HEK293 (cell line): ENCODE data around the gene KRTAP19-3.

ENCODE experiments used
- CTCF ChIP-seq: fragments of 450-650 bp; formaldehyde crosslinking; IDR thresholded peaks from 2 replicates; pipeline ENCODE4 v1.5.1; 2016; ENCODE audit warnings: missing biosample characterization, missing genetic modification characterization
- PRDM2 ChIP-seq: fragments of 450-650 bp; formaldehyde crosslinking; IDR thresholded peaks from 2 replicates; pipeline ENCODE4 v1.5.1; 2016; ENCODE audit warnings: missing biosample characterization, missing genetic modification characterization, borderline replicate concordance
- ZNF248 ChIP-seq: fragments of 450-650 bp; formaldehyde crosslinking; IDR thresholded peaks from 2 replicates; pipeline ENCODE4 v1.5.1; 2017; ENCODE audit warnings: missing biosample characterization, missing genetic modification characterization
- TF ChIP-seq, protein P1 (sequence below): fragments of 450-650 bp; formaldehyde crosslinking; IDR thresholded peaks from 2 replicates; pipeline ENCODE4 v1.5.1; 2016; ENCODE audit warnings: missing biosample characterization, missing genetic modification characterization, low read depth
- TF ChIP-seq, protein P2 (sequence below): IDR thresholded peaks from 2 replicates; pipeline ENCODE4 v1.6.1; 2011; ENCODE audit warnings: mild to moderate bottlenecking, low read depth, low read length, borderline replicate concordance
- TF ChIP-seq, protein P3 (sequence below): fragments of 450-650 bp; formaldehyde crosslinking; conservative IDR thresholded peaks from 2 replicates; pipeline ENCODE4 v1.5.1; 2016; ENCODE audit warnings: low read depth, missing biosample characterization, missing genetic modification characterization
- TF ChIP-seq, protein P4 (sequence below): fragments of 450-650 bp; formaldehyde crosslinking; IDR thresholded peaks from 2 replicates; pipeline ENCODE4 v1.5.1; 2016; ENCODE audit warnings: missing biosample characterization, missing genetic modification characterization, low read depth
- TF ChIP-seq, protein P5 (sequence below): fragments of 450-650 bp; formaldehyde crosslinking; optimal IDR thresholded peaks from 2 replicates; pipeline ENCODE3; 2016; ENCODE audit warnings: missing biosample characterization, mild to moderate bottlenecking, missing genetic modification characterization

GRCh38 chr21:30443226-30443625 lies 48.6 kb downstream of the KRTAP19-3 start:
- TF ChIP-seq, protein P1, sequence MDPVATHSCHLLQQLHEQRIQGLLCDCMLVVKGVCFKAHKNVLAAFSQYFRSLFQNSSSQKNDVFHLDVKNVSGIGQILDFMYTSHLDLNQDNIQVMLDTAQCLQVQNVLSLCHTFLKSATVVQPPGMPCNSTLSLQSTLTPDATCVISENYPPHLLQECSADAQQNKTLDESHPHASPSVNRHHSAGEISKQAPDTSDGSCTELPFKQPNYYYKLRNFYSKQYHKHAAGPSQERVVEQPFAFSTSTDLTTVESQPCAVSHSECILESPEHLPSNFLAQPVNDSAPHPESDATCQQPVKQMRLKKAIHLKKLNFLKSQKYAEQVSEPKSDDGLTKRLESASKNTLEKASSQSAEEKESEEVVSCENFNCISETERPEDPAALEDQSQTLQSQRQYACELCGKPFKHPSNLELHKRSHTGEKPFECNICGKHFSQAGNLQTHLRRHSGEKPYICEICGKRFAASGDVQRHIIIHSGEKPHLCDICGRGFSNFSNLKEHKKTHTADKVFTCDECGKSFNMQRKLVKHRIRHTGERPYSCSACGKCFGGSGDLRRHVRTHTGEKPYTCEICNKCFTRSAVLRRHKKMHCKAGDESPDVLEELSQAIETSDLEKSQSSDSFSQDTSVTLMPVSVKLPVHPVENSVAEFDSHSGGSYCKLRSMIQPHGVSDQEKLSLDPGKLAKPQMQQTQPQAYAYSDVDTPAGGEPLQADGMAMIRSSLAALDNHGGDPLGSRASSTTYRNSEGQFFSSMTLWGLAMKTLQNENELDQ, result no peak
- TF ChIP-seq, protein P2, sequence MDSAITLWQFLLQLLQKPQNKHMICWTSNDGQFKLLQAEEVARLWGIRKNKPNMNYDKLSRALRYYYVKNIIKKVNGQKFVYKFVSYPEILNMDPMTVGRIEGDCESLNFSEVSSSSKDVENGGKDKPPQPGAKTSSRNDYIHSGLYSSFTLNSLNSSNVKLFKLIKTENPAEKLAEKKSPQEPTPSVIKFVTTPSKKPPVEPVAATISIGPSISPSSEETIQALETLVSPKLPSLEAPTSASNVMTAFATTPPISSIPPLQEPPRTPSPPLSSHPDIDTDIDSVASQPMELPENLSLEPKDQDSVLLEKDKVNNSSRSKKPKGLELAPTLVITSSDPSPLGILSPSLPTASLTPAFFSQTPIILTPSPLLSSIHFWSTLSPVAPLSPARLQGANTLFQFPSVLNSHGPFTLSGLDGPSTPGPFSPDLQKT, result no peak
- TF ChIP-seq, protein P3, sequence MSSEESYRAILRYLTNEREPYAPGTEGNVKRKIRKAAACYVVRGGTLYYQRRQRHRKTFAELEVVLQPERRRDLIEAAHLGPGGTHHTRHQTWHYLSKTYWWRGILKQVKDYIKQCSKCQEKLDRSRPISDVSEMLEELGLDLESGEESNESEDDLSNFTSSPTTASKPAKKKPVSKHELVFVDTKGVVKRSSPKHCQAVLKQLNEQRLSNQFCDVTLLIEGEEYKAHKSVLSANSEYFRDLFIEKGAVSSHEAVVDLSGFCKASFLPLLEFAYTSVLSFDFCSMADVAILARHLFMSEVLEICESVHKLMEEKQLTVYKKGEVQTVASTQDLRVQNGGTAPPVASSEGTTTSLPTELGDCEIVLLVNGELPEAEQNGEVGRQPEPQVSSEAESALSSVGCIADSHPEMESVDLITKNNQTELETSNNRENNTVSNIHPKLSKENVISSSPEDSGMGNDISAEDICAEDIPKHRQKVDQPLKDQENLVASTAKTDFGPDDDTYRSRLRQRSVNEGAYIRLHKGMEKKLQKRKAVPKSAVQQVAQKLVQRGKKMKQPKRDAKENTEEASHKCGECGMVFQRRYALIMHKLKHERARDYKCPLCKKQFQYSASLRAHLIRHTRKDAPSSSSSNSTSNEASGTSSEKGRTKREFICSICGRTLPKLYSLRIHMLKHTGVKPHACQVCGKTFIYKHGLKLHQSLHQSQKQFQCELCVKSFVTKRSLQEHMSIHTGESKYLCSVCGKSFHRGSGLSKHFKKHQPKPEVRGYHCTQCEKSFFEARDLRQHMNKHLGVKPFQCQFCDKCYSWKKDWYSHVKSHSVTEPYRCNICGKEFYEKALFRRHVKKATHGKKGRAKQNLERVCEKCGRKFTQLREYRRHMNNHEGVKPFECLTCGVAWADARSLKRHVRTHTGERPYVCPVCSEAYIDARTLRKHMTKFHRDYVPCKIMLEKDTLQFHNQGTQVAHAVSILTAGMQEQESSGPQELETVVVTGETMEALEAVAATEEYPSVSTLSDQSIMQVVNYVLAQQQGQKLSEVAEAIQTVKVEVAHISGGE (tag by site-specific recombination), result no peak
- TF ChIP-seq CTCF (no peak), PRDM2 (tag by site-specific recombination) (no peak), ZNF248 (no peak)
- TF ChIP-seq, protein P4, sequence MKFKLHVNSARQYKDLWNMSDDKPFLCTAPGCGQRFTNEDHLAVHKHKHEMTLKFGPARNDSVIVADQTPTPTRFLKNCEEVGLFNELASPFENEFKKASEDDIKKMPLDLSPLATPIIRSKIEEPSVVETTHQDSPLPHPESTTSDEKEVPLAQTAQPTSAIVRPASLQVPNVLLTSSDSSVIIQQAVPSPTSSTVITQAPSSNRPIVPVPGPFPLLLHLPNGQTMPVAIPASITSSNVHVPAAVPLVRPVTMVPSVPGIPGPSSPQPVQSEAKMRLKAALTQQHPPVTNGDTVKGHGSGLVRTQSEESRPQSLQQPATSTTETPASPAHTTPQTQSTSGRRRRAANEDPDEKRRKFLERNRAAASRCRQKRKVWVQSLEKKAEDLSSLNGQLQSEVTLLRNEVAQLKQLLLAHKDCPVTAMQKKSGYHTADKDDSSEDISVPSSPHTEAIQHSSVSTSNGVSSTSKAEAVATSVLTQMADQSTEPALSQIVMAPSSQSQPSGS (tag by site-specific recombination), result no peak
- TF ChIP-seq, protein P5, sequence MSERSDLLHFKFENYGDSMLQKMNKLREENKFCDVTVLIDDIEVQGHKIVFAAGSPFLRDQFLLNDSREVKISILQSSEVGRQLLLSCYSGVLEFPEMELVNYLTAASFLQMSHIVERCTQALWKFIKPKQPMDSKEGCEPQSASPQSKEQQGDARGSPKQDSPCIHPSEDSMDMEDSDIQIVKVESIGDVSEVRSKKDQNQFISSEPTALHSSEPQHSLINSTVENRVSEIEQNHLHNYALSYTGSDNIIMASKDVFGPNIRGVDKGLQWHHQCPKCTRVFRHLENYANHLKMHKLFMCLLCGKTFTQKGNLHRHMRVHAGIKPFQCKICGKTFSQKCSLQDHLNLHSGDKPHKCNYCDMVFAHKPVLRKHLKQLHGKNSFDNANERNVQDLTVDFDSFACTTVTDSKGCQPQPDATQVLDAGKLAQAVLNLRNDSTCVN, result no peak
